HEK293 (cell line): ENCODE data around the gene MUSTN1.

Experiments
- PRDM1 ChIP-seq: fragments of 450-650 bp; formaldehyde crosslinking; IDR thresholded peaks from 2 replicates; pipeline ENCODE4; 2016; ENCODE audit warnings: missing biosample characterization, missing genetic modification characterization
- ZFP3 ChIP-seq: fragments of 450-650 bp; formaldehyde crosslinking; IDR thresholded peaks from 2 replicates; pipeline ENCODE4 v1.5.1; 2016; ENCODE audit warnings: low read depth, missing biosample characterization, missing genetic modification characterization
- ZFP41 ChIP-seq: fragments of 450-650 bp; formaldehyde crosslinking; IDR thresholded peaks from 2 replicates; pipeline ENCODE4 v1.5.1; 2016; ENCODE audit warnings: missing biosample characterization, missing genetic modification characterization, borderline replicate concordance
- ZNF140 ChIP-seq: fragments of 450-650 bp; formaldehyde crosslinking; IDR thresholded peaks from 2 replicates; pipeline ENCODE4 v1.5.1; 2016; ENCODE audit warnings: missing biosample characterization, missing genetic modification characterization
- ZNF157 ChIP-seq: fragments of 450-650 bp; formaldehyde crosslinking; IDR thresholded peaks from 2 replicates; pipeline ENCODE4 v1.5.1; 2016; ENCODE audit warnings: missing biosample characterization, missing genetic modification characterization
- ZNF394 ChIP-seq: fragments of 450-650 bp; formaldehyde crosslinking; IDR thresholded peaks from 2 replicates; pipeline ENCODE4 v1.5.1; 2016; ENCODE audit warnings: missing biosample characterization, missing genetic modification characterization, mild to moderate bottlenecking, moderate library complexity, borderline replicate concordance
- ZNF530 ChIP-seq: fragments of 450-650 bp; formaldehyde crosslinking; IDR thresholded peaks from 2 replicates; pipeline ENCODE4 v1.5.1; 2016; ENCODE audit warnings: low read depth, missing biosample characterization, missing genetic modification characterization
- ZNF548 ChIP-seq: fragments of 450-650 bp; formaldehyde crosslinking; IDR thresholded peaks from 2 replicates; pipeline ENCODE4 v1.5.1; 2016; ENCODE audit warnings: missing biosample characterization, missing genetic modification characterization
- ZXDB ChIP-seq: fragments of 450-650 bp; formaldehyde crosslinking; IDR thresholded peaks from 2 replicates; pipeline ENCODE4 v1.5.1; 2016; ENCODE audit warnings: missing biosample characterization, missing genetic modification characterization
- TF ChIP-seq, protein P1 (sequence below): fragments of 450-650 bp; formaldehyde crosslinking; IDR thresholded peaks from 2 replicates; pipeline ENCODE4 v1.5.1; 2016; ENCODE audit warnings: missing biosample characterization, missing genetic modification characterization
- TF ChIP-seq, protein P2 (sequence below): fragments of 450-650 bp; formaldehyde crosslinking; IDR thresholded peaks from 2 replicates; pipeline ENCODE4 v1.5.1; 2016; ENCODE audit warnings: missing biosample characterization, missing genetic modification characterization

- TF ChIP-seq ZXDB (tag by site-specific recombination) (no peak), ZFP41 (no peak), PRDM1 (tag by site-specific recombination) (no peak), ZNF140 (tag by site-specific recombination) (no peak), ZNF394 (tag by site-specific recombination) (no peak), ZNF157 (tag by site-specific recombination) (no peak), ZNF530 (tag by site-specific recombination) (no peak), ZNF548 (tag by site-specific recombination) (no peak), ZFP3 (tag by site-specific recombination) (no peak)
- TF ChIP-seq, protein P1, sequence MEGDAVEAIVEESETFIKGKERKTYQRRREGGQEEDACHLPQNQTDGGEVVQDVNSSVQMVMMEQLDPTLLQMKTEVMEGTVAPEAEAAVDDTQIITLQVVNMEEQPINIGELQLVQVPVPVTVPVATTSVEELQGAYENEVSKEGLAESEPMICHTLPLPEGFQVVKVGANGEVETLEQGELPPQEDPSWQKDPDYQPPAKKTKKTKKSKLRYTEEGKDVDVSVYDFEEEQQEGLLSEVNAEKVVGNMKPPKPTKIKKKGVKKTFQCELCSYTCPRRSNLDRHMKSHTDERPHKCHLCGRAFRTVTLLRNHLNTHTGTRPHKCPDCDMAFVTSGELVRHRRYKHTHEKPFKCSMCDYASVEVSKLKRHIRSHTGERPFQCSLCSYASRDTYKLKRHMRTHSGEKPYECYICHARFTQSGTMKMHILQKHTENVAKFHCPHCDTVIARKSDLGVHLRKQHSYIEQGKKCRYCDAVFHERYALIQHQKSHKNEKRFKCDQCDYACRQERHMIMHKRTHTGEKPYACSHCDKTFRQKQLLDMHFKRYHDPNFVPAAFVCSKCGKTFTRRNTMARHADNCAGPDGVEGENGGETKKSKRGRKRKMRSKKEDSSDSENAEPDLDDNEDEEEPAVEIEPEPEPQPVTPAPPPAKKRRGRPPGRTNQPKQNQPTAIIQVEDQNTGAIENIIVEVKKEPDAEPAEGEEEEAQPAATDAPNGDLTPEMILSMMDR (tag by site-specific recombination), result no peak
- TF ChIP-seq, protein P2, sequence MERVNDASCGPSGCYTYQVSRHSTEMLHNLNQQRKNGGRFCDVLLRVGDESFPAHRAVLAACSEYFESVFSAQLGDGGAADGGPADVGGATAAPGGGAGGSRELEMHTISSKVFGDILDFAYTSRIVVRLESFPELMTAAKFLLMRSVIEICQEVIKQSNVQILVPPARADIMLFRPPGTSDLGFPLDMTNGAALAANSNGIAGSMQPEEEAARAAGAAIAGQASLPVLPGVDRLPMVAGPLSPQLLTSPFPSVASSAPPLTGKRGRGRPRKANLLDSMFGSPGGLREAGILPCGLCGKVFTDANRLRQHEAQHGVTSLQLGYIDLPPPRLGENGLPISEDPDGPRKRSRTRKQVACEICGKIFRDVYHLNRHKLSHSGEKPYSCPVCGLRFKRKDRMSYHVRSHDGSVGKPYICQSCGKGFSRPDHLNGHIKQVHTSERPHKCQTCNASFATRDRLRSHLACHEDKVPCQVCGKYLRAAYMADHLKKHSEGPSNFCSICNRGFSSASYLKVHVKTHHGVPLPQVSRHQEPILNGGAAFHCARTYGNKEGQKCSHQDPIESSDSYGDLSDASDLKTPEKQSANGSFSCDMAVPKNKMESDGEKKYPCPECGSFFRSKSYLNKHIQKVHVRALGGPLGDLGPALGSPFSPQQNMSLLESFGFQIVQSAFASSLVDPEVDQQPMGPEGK (tag by site-specific recombination), result no peak
Measured at GRCh38 chr3:52809149-52809548, 25.7 kb downstream of the MUSTN1 start.
